HEK293 (cell line): Measurements from ENCODE around the gene LRRTM4.

Experiments used
- CTCF ChIA-PET: fragments of 350-600 bp; formaldehyde crosslinking; extraction: SDS; loops from one replicate; lab custom pipeline; 2021; ENCODE audit warnings: antibody characterized with exemption; lab: Yijun Ruan, JAX
- POLR2A ChIA-PET: fragments of 300-600 bp; formaldehyde crosslinking; extraction: SDS; loops from one replicate; lab custom pipeline; 2020; ENCODE audit warnings: antibody characterized with exemption, inconsistent platforms; lab: Yijun Ruan, JAX
- H3K27ac ChIP-seq: fragments of 200-500 bp; sonication (Bioruptor generic); 2 replicates; pipeline ENCODE4 v1.5.1; 2014; ENCODE audit warnings: low read depth, low read length, control low read depth, inconsistent platforms; ENCODE audit errors: extremely low read depth
- H3K36me3 ChIP-seq, 2 experiments: fragments of 200-500 bp in 1 of 2; sonication (Bioruptor generic) in 1 of 2; 1 replicate in 1 of 2; 2 replicates in 1 of 2; pipeline ENCODE4 v1.5.1; 2014 to 2017; ENCODE audit warnings: inconsistent platforms in 2 of 2, low read length in 2 of 2; ENCODE audit not compliant: control insufficient read depth in 2 of 2, insufficient read depth in 1 of 2
- H3K4me1 ChIP-seq: fragments of 200-500 bp; sonication (Bioruptor generic); 2 replicates; pipeline ENCODE4 v1.5.1; 2014; ENCODE audit warnings: mild to moderate bottlenecking, low read length, inconsistent platforms; ENCODE audit not compliant: control insufficient read depth, insufficient read depth
- H3K4me3 ChIP-seq: 2 replicates; pipeline ENCODE4 v1.5.1; 2011; ENCODE audit warnings: low read depth, mild to moderate bottlenecking, control low read depth, low read length, moderate library complexity
- H3K9me3 ChIP-seq: fragments of 200-500 bp; sonication (Bioruptor generic); 2 replicates; pipeline ENCODE4 v1.5.1; 2014; ENCODE audit warnings: low read depth, low read length, inconsistent platforms; ENCODE audit not compliant: control insufficient read depth, insufficient read depth
- EGR2 ChIP-seq: fragments of 450-650 bp; formaldehyde crosslinking; IDR thresholded peaks from 2 replicates; pipeline ENCODE4 v1.5.1; 2016; ENCODE audit warnings: low read depth, missing biosample characterization, missing genetic modification characterization
- GLI2 ChIP-seq: fragments of 450-650 bp; formaldehyde crosslinking; IDR thresholded peaks from 2 replicates; pipeline ENCODE4; 2017; ENCODE audit warnings: missing biosample characterization, missing genetic modification characterization, low read depth, borderline replicate concordance
- HOXA7 ChIP-seq: sonication (generic); formaldehyde crosslinking; IDR thresholded peaks from 2 replicates; pipeline ENCODE4 v1.8.1; 2022; ENCODE audit warnings: missing genetic modification reagents, borderline replicate concordance
- KLF8 ChIP-seq: fragments of 450-650 bp; formaldehyde crosslinking; IDR thresholded peaks from 2 replicates; pipeline ENCODE4 v1.5.1; 2016; ENCODE audit warnings: missing biosample characterization, missing genetic modification characterization
- PRDM10 ChIP-seq: fragments of 450-650 bp; formaldehyde crosslinking; IDR thresholded peaks from 2 replicates; pipeline ENCODE4 v1.5.1; 2016; ENCODE audit warnings: missing biosample characterization, missing genetic modification characterization
- PRDM2 ChIP-seq: fragments of 450-650 bp; formaldehyde crosslinking; IDR thresholded peaks from 2 replicates; pipeline ENCODE4 v1.5.1; 2016; ENCODE audit warnings: missing biosample characterization, missing genetic modification characterization, borderline replicate concordance
- ZFP41 ChIP-seq: fragments of 450-650 bp; formaldehyde crosslinking; IDR thresholded peaks from 2 replicates; pipeline ENCODE4 v1.5.1; 2016; ENCODE audit warnings: missing biosample characterization, missing genetic modification characterization, borderline replicate concordance
- ZNF148 ChIP-seq: fragments of 450-650 bp; formaldehyde crosslinking; IDR thresholded peaks from 2 replicates; pipeline ENCODE4 v1.5.0; 2017; ENCODE audit warnings: missing biosample characterization, missing genetic modification characterization, borderline replicate concordance
- ZNF155 ChIP-seq: fragments of 450-650 bp; formaldehyde crosslinking; IDR thresholded peaks from 2 replicates; pipeline ENCODE4 v1.5.1; 2016; ENCODE audit warnings: missing biosample characterization, missing genetic modification characterization
- ZNF169 ChIP-seq: fragments of 450-650 bp; formaldehyde crosslinking; IDR thresholded peaks from 2 replicates; pipeline ENCODE4 v1.5.1; 2016; ENCODE audit warnings: missing biosample characterization, missing genetic modification characterization
- ZNF248 ChIP-seq: fragments of 450-650 bp; formaldehyde crosslinking; IDR thresholded peaks from 2 replicates; pipeline ENCODE4 v1.5.1; 2017; ENCODE audit warnings: missing biosample characterization, missing genetic modification characterization
- ZNF366 ChIP-seq: fragments of 450-650 bp; formaldehyde crosslinking; conservative IDR thresholded peaks from 2 replicates; pipeline ENCODE4 v1.5.1; 2016; ENCODE audit warnings: missing biosample characterization, missing genetic modification characterization
- ZNF473 ChIP-seq: fragments of 450-650 bp; formaldehyde crosslinking; IDR thresholded peaks from 2 replicates; pipeline ENCODE4 v1.5.1; 2017; ENCODE audit warnings: missing biosample characterization, missing genetic modification characterization
- ZNF626 ChIP-seq: fragments of 450-650 bp; sonication (Bioruptor Pico); formaldehyde crosslinking; IDR thresholded peaks from 2 replicates; pipeline ENCODE4 v1.5.1; 2018; ENCODE audit warnings: missing biosample characterization, missing genetic modification characterization, inconsistent platforms
- ZNF747 ChIP-seq: fragments of 450-650 bp; formaldehyde crosslinking; IDR thresholded peaks from 2 replicates; pipeline ENCODE4 v1.5.1; 2016; ENCODE audit warnings: missing biosample characterization, missing genetic modification characterization
- ZNF792 ChIP-seq: fragments of 450-650 bp; formaldehyde crosslinking; IDR thresholded peaks from 2 replicates; pipeline ENCODE4 v1.5.1; 2016; ENCODE audit warnings: missing biosample characterization, missing genetic modification characterization
- ZSCAN23 ChIP-seq: fragments of 450-650 bp; formaldehyde crosslinking; IDR thresholded peaks from 2 replicates; pipeline ENCODE4 v1.5.1; 2016; ENCODE audit warnings: missing biosample characterization, missing genetic modification characterization
- TF ChIP-seq, protein P1 (sequence below): fragments of 450-650 bp; formaldehyde crosslinking; conservative IDR thresholded peaks from 2 replicates; pipeline ENCODE4 v1.5.1; 2016; ENCODE audit warnings: low read depth, missing biosample characterization, missing genetic modification characterization
- TF ChIP-seq, protein P2 (sequence below): fragments of 450-650 bp; formaldehyde crosslinking; optimal IDR thresholded peaks from 2 replicates; pipeline ENCODE3; 2016; ENCODE audit warnings: missing biosample characterization, mild to moderate bottlenecking, missing genetic modification characterization

Gene LRRTM4

DNA sequence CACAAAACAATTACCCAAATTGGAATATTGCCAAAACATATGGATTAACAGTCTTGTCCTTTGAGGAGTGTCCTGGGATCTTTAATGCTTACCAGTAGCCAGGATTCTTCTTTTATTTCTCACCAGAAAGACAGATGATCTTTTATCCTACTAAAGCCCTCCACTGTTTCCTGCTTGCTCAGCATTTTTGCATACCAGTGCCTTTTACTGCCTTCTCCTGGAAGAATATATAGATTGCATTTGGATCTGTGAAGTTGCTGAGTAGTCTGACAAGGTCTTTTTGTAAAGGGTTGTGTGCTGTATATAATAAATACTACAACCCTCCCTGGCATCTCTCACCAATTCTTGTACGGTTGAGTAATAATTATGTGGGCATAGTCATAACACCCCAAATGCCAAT, 652.2 kb downstream of the LRRTM4 start:
- TF ChIP-seq ZNF792 (tag by site-specific recombination), result no peak
- TF ChIP-seq ZNF626 (tag by site-specific recombination), result no peak
- TF ChIP-seq ZNF366, result no peak
- TF ChIP-seq, protein P1, sequence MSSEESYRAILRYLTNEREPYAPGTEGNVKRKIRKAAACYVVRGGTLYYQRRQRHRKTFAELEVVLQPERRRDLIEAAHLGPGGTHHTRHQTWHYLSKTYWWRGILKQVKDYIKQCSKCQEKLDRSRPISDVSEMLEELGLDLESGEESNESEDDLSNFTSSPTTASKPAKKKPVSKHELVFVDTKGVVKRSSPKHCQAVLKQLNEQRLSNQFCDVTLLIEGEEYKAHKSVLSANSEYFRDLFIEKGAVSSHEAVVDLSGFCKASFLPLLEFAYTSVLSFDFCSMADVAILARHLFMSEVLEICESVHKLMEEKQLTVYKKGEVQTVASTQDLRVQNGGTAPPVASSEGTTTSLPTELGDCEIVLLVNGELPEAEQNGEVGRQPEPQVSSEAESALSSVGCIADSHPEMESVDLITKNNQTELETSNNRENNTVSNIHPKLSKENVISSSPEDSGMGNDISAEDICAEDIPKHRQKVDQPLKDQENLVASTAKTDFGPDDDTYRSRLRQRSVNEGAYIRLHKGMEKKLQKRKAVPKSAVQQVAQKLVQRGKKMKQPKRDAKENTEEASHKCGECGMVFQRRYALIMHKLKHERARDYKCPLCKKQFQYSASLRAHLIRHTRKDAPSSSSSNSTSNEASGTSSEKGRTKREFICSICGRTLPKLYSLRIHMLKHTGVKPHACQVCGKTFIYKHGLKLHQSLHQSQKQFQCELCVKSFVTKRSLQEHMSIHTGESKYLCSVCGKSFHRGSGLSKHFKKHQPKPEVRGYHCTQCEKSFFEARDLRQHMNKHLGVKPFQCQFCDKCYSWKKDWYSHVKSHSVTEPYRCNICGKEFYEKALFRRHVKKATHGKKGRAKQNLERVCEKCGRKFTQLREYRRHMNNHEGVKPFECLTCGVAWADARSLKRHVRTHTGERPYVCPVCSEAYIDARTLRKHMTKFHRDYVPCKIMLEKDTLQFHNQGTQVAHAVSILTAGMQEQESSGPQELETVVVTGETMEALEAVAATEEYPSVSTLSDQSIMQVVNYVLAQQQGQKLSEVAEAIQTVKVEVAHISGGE, result no peak
- TF ChIP-seq ZNF473 (tag by site-specific recombination), result no peak
- no peak for TF ChIP-seq PRDM10 (tag by site-specific recombination)
- TF ChIP-seq PRDM2 (tag by site-specific recombination), result no peak
- TF ChIP-seq ZNF747 (tag by site-specific recombination), result no peak
- H3K9me3 ChIP-seq, result no peaks in the 10 kb centered on the region
- ChIA-PET CTCF (no interaction called here), POLR2A (no interaction called here)
- H3K27ac ChIP-seq, result no peak overlapping the region
- H3K4me3 ChIP-seq, result no peak overlapping the region
- H3K4me1 ChIP-seq, result no peaks in the 10 kb centered on the region
- no peaks in the 10 kb centered on the region for H3K36me3 ChIP-seq

DNA sequence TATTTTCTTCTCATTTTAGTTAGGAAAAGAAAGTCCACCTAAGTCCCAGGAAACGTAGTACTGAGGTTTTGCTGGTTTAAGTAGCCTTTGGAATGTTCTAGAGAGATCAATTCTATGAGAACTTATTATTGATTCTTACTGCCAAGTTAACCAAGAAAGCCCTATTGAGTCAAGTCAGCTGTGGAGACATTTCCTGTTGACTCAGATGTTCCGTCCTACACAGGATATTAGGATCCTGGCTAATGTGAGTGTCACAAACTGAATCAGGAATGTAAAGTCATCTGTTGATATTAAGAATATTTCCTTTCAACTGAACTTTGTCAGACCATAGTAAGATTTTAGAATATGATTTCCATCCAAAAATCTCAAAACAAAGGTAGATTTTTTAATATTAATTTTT, 654.3 kb downstream of the LRRTM4 start:
- no peaks in the 10 kb centered on the region for H3K4me1 ChIP-seq
- no peaks in the 10 kb centered on the region for H3K36me3 ChIP-seq
- no peak overlapping the region for H3K4me3 ChIP-seq
- H3K27ac ChIP-seq, result no peak overlapping the region
- POLR2A ChIA-PET, result no interaction called here
- CTCF ChIA-PET, result no interaction called here
- no peaks in the 10 kb centered on the region for H3K9me3 ChIP-seq
- TF ChIP-seq GLI2 (tag by site-specific recombination), result no peak
- no peak for TF ChIP-seq EGR2 (tag by site-specific recombination)
- TF ChIP-seq, protein P2, sequence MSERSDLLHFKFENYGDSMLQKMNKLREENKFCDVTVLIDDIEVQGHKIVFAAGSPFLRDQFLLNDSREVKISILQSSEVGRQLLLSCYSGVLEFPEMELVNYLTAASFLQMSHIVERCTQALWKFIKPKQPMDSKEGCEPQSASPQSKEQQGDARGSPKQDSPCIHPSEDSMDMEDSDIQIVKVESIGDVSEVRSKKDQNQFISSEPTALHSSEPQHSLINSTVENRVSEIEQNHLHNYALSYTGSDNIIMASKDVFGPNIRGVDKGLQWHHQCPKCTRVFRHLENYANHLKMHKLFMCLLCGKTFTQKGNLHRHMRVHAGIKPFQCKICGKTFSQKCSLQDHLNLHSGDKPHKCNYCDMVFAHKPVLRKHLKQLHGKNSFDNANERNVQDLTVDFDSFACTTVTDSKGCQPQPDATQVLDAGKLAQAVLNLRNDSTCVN (tag by site-specific recombination), result no peak
- TF ChIP-seq ZNF148 (tag by site-specific recombination), result no peak
- no peak for TF ChIP-seq HOXA7
- TF ChIP-seq ZFP41 (tag by site-specific recombination), result no peak
- TF ChIP-seq ZNF155 (tag by site-specific recombination), result no peak
- TF ChIP-seq ZSCAN23 (tag by site-specific recombination), result no peak
- no peak for TF ChIP-seq ZNF169 (tag by site-specific recombination)
- no peak for TF ChIP-seq KLF8 (tag by site-specific recombination)
- TF ChIP-seq ZNF248 (tag by site-specific recombination), result no peak
